ENCODE results near the gene FOXF2. TPM values are rescaled to one million over a fixed set of nuclear protein-coding genes. Genes with fewer than 3 reads are reported as not detected.

FOXF2 gene
- polyA plus RNA-seq, 1 donor: 0.90 TPM

DNA sequence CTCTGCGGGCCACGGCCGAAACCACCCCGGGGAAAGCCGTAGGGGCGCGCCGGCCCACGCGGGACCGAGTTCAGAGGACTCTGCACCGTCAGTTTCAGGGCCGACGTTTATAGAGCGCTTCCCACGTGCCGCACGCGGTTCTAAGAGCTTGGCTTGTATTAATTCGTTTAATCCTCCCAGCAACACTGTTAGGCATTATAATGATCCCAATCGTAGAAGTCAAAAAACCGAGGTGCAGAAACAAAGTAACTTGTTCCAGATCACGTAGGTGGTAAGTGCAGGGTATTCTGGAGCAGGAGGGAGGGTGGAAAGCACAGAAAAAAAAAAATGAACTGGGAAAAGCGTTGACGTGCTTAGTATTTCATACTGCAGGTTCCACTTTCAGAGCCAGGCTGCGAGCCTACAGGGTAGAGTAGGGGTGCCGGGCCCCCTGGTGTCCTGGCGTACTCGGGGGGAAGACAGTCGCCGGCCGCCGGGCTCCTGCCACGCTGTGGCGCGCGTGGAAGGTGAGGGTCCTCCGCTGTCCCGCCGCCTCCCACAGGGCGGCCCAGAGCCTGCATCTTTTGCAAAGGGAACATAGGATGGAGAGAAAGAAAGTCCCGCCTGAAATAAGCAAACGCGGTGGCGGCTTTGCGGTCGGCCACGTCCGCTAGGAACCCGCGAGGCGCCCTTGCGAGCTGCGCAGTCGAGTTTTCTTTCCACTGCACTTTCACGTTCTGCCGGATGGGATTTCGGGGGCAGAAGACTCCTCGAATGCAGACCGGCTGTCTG lies 10.2 kb upstream of the FOXF2 start:
- no peak for DNase-seq

DNA sequence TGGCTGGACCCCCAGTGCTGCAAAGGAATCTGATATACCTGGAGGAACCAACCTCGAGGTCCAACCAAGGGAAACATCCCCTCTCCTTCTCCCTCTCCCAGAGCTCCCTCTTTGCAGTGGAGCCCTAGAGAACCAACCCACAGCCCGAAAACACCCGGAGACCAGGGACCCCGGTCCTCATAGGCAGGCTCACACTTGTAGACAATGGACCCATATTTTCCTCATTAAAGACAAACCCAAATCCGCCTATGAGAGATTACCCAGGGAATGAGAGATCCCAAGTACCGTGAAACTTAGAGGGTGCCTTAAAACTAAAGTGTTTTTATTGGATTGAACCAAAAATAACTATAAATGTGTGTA lies 9.6 kb upstream of the FOXF2 start:
- DNase-seq: no peak

DNA sequence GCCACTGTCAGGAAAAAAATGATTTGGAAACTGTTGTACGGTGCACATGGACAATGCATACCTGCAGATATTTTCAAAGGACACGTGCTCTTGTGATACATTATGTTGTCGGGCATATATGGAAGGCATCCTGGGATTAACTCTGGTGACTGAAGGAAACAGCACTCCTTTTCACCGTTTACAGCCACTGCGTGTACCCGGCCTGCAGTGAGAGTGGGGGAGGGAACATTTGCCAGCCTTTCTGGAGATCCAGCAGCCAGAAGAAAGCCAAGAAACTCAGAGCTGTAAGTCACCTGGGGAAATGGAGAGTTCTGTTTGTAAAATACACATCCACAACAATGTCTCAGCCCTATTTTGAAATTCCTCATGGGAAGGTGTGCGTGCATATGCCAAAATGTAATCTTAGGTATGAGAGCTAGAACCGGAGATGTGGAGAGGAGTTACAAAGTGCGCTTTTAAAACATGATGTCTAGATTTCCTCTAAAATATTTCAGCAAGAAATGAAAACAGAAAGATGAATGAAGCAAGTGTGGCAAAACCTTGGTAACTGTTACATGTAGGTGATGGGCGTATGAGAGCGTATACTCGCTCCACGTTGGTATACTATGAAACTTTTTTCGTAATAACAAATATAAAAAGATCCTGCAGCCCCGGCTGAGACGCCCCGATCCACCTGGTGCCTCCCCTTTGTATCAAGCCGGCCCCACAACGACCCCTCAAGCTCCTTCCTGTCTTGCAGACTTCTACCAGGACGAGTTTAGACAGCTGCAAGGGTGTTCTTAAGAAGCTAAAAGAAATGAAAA lies 8.6 kb upstream of the FOXF2 start:
- DNase-seq: no peak

DNA sequence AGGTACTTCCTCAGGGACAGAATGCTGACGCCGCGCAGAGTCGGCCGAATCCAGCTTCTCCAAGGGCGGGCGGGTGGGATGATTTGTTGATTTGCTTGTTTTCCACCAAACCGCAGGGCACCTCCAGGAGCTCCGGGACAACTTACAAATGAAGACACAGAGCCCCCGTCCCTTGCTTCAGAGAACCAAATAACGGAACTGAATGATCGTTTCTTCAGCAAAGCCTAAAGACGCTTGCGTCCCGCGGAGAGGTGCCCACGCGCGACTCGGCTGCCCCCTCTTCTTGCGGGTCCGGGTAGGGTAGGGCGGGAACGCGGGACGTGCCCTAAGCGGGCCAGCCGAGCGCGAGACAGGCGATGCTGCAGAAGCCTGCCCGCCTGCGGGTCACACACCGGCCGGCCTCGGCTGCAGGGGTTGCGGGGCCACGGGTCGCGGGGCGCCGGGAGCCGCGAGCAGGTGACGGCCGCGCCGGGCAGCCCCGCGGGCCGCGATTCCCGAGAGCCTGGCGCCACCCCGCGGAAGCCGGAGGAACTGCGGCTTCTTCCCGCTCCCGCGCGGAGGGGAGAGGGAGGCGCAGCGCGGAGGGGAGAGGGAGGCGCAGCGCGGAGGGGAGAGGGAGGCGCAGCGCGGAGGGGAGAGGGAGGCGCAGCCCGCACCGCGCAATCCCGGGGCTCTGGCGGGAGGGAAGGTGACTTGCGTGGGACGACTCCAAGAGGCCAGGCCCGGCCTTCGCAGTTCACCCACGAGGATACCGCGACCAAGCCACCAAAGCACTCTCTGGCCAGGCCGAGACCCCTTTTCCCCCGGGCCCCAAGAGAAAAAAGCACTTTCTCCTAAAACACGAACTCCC lies 7.7 kb upstream of the FOXF2 start:
- DNase-seq: peak; percentile 57

DNA sequence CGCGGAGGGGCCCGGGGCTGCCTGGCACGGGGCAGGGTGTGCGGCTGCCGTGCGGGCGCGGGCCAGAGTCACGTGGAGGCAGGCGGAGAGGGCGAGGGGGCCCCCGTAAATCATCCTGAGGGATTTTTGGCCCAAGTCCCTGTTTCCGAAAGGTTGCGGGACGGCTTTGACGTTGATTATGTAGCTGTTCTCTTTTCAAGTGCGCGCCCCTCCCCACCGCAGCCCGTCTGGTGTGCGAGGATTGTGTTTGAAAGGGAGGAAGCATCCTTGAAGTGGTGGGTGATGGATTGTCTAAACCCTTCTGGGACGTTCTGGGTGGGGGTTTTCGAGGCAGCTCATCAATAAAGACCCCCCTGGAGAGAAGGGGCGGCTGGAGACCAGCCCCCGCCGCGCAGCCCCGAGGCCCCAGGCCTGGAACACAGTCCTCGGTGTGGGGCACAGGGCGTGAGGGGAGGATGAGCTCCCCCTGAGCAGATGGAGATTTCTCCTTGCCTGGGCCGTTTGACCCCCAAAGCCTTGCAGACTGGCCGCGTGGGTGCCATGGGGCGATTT lies 7.0 kb upstream of the FOXF2 start:
- no peak for DNase-seq

DNA sequence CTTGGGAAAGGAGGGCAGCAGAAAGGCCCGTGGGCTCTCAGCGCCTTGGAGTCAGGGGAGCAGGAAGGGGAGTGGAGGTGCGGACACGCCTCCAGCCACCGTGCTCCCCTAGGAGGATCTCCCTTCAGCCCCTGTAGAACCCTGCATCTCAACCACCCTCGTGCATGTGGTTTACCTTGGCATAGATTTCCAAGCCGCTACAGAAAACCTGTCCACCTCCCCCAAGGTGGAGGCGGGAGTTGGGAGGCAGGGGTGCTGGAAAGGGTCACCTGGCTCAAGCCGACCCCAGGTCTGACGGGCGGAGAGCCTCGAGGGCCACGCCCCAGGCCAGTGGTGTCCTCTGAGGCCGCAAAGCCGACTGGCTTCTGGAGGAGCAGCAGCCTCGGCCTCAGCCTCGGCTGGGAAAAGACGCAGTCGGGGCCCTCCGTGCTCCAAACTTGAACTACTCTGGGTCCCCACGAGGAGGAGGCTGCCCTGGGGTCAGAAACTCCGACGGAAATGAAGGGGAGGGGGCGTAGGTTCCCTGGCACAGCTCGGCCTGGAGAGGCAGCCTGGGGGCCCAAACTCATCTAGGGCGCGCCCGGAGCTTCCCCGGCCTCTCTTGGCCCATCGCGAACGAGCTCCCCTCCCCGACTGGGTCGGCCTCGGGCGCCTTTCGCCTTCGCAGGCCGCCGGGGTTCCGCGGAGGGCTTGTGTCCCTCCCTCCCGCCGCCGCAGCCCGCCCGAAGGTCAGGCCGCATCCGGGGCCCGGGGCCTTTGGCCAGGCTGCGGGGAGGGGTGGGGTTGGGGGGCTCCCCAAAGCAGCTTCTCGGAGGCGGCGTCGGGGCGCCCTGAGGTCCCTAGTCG lies 6.3 kb upstream of the FOXF2 start:
- no peak for DNase-seq

DNA sequence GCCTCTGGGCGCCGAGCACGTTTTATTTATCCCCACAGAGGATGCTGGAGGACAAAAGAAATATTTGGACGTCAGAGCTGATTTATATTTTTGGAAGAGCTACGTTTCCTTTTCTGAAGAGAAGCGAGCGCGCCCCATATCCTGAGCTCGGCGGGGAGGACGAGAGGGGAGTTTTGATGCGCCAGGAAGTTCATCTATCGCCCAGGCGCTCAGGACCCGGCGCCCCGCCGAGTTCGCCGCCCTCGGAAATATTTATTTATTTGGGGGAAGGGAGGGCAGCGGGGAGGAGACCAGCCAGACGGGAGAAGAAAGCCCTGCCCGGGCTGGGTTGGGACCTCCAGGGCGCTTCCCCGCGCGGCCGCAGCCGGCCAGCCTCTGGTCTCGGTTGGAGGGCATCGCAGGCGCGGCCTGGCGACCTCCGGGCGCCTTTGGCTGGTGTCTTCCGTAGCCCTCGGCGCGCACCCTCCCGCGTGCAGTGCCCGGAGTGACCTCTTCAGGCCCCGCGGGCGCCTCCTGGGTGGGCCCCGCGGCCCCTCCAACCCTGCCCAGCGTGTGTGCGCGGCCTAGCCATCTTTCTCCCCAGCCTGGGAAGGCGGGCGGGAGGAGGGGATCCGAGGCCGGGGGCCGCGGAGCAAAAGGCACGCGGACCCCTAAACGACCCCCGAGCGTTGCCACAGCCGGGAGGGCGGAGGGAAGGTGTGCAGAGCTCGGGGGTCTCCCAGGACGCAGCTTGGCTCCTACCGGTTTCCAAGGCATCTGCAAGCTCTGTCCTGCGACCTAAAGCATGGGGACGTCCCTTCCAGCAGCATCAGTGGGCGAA lies 5.4 kb upstream of the FOXF2 start:
- no peak for DNase-seq

DNA sequence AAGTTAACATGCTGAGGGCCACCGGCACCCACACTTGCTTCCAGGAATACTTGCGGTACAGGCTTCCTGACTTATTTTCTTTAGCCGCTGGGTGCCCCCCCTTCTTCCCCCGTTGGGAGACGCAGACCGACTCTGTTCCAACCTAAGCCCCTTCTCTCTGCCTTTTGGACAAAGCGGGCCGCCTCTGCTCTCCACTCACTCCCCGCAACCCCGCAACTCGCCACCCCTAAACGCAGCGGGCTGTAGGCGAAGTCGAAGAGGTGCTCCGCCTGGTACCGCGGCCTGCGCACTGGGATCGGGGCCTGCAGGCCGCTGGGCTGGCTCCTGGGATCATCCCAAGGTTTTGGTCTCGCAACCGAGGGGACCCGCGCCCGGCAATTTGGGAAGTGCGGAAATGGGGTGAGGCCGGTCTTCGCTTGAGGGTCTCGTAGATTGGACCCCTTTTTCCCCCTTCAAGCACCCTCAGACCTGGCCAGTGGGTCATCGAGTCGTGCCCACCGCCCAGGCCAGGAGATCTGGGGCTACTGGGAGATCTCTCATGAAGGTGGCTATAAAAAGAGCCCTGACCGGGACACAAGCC lies 4.7 kb upstream of the FOXF2 start:
- DNase-seq: no peak

DNA sequence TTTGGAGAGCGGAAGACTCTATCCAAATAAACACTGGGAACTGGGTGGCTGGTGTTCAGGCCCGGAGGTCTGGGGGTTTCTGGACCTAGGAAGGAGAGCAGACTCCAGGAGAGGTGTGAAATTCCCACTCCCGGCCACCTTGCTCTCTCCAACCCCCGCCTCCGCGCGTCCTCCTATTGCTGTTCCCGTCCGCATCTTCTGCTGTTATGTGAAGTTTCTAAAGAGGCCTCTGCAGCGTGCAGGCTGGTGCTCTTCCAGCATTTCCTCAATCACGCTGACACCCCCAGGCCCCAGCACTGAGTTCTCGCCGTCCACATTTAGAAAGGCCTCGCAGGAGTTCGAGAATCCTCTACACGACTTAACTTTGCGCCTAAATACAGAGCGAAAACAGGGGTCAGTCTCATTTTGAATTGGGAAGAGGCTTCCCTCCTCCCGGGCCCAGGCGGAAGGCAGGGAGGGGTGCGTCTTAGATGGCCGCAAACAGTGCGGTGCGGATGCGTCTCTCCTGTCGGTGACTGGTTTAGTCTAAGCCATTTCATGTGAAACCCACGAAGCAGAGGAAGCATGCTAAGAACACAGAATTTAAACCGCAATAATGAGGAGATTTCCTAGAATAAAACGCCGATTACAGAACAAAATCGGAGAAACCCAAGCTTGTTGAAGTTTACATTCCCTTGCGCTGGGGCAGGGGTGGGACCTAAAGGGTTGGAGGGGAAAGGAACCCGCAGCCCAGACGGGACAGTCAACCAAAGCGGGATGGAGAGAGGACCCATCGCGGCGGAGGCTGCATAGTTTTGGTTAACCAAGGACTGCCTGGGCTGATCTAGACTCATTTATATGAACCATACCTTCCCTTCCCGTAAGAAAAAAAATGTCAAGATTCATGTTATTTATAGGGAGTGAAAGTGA lies 4.0 kb upstream of the FOXF2 start:
- DNase-seq: no peak

DNA sequence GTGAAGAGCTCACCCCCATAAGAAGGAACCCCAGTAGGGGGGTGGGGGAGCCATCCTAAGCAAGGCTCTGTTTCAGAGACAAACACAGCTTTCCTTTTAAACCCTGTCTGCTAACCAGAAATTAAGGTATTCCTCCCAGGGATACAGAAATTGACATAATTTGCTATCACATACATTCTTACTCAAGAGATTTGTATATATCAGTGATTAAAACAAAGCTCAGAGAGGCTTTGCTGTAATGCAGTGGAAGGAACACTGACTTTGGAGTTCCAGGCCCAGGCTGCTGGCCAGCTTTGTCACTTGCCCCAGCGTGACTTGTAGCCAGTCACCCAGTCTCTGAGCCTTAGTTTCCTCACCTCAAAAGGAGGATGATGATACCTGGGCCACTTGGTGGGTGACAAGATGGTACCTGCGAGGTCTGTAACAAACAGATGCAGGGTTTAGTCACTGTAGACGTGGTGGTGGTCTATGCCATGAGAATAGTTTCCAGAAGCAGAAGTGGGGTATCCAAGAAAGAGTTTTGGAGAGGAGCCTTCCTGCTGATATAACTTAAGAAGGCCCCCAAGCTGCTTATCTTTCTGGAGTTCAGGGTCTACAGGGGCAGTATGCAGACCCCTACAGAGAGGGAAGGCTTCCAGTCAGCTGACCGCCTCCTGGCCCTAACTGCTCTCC lies 3.2 kb upstream of the FOXF2 start:
- no peak for DNase-seq

DNA sequence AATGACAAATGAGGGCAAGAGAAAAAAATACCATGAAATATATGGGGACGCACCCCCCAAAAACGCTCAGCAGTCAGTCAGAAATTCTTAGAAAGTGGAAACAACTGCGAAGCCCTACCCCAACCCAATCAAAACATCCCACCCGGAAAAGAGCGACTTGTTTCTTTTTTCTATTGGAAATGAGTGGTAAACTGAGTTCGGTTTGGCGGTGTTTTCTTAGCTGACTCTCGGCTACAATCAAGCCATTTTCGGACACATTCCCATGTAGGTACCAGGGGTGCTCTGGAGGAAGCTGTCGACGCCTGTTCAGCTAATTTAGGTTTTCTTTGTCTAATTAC lies 1.9 kb upstream of the FOXF2 start:
- DNase-seq: no peak

DNA sequence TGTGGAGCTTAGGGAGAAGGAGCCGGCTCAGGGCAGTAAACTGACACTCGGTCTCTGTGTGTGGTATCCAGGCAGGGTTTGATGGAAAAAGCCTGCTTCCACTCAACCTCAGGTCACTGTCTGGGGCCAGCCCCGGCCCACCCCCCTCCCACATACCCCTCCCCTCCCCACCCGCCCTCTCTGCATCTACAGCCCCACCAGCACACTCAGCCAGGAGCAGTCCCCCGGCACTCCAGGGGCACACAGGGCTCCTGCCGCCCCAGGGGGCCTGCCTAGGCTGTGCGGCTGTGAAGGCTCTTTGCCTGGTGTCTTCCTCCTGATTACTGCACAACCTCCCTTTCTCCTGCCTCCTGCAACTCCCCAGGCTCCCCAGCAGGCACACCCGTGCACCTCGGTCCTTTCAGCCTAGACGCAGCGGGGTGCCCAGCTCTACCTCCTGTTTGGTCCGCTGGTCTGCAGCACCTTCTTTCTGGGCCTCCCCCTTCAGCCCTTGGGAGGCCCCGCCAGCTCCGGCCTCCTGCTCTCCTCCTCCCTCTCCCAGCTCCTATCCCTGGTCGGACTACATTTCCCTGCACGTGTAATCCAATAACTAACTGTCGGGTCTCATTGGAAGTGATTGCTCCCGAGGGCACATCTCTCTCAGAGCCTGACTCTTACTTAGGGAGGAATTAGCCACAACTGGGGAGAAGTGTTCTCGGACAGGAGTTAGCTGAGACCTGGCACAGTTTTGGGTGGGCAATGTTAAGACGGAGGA lies 1.3 kb upstream of the FOXF2 start:
- no peak for DNase-seq

DNA sequence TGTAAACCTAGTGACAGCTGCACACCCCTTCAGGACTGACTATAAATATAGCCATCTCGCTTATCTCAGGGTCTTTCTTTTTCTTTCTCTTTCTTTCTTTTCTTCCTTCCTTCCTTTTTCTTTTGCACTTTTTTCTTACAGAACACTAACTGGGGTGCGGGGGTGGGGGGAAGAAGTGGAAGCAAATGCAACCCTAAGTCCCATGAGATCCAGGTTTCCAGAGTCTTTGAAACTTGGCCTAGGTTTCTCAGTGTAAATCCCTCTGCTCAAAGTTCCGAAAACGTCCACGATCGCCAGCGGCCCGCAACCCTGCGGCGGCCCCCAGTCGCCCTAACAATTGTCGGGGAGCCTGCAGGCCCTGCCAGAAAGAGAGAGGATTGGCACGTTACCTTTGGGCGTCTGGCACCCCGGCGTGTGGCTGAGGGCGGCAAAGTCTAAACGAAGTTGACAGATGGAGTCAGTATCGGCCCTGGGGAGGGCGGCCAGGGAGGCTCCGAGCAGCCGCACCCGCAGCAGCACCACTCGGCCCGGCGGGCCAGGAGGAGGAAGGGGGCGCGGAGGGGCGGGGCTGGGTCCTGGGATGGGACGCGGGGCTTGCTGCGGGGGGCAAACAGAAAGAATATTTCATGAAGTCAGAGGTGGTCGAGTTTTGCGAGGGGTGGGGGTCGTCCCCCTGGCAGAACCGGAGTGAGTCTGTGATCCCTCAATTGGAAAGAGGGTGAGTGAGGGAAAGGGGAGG lies 577 bp upstream of the FOXF2 start:
- no peak for DNase-seq

DNA sequence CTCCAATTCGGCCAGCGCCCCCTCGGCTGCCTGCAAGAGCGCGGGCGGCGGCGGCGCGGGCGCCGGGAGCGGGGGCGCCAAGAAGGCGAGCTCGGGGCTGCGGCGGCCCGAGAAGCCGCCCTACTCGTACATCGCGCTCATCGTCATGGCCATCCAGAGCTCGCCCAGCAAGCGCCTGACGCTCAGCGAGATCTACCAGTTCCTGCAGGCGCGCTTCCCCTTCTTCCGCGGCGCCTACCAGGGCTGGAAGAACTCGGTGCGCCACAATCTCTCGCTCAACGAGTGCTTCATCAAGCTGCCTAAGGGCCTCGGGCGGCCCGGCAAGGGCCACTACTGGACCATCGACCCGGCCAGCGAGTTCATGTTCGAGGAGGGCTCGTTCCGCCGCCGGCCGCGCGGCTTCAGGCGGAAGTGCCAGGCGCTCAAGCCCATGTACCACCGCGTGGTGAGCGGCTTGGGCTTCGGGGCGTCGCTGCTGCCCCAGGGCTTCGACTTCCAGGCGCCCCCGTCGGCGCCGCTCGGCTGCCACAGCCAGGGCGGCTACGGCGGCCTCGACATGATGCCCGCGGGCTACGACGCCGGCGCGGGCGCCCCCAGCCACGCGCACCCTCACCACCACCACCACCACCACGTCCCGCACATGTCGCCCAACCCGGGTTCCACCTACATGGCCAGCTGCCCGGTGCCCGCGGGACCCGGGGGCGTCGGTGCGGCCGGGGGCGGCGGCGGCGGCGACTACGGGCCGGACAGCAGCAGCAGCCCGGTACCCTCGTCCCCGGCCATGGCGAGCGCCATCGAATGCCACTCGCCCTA lies 963 bp downstream of the FOXF2 start:
- peak; percentile 52 for DNase-seq

DNA sequence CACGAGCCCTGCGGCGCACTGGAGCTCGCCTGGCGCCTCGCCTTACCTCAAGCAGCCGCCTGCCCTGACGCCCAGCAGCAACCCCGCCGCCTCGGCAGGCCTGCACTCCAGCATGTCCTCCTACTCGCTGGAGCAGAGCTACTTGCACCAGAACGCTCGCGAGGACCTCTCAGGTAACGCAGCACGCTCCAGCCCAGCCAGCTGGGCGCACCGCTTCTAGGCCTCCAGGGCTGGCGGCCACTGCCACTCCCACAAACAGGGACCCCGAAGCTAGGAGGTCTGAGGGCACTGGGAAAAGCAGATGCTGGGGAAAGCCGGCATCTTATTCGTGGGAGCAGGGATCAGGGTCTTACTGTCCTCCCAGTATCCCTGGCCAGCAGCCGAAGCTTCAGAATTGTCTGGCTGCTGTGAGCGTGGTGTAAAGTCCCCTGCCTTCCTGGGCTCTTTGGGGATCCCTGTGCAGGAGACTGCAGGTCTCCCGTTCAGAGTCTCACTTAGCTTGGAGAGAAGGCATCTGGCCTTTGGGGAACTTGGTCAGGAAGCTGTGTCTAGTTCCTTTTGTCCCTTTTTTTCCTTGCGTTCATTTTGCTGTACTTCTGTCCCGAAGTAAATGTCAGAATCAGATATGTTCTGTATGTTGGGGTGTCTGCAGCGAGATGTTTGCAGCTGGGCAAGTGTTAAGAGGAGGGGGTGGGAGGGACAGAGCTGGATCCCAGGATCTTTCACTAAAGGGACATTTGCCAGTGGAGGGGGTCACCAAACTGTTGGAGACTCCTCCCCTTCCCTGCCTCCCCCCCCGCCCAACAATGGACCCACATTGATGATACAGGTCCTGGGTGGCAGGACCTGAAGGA lies 1.8 kb downstream of the FOXF2 start:
- DNase-seq: no peak
